GM13976 (cell line): ENCODE results near the gene USH2A.

Experiments used
- DNase-seq: peaks from one replicate; pipeline ENCODE4 v3.0.0; 2012; ENCODE audit warnings: low spot score
- CTCF ChIP-seq: IDR thresholded peaks from 2 replicates; pipeline ENCODE4 v1.5.1; 2012; ENCODE audit warnings: borderline replicate concordance, mild to moderate bottlenecking; ENCODE audit not compliant: insufficient read depth; ENCODE audit errors: extremely low read depth, missing control alignments, control extremely low read depth
- in situ Hi-C: fragments of 300-500 bp; cut with MboI; formaldehyde crosslinking; loops from one replicate; pipeline ENCODE4 v1.12.0; 2022; ENCODE audit warnings: low sequenced_read_pairs, mixed read lengths, inconsistent platforms; ENCODE audit not compliant: unreplicated experiment

Gene USH2A

GRCh38 chr1:215845234-215845891 lies 577.9 kb downstream of the USH2A start:
- DNase-seq: no peak

GRCh38 chr1:215844777-215845176 lies 578.5 kb downstream of the USH2A start:
- in situ Hi-C loops: no loop called here
- no peak for TF ChIP-seq CTCF
- DNase-seq: no peak

More at GRCh38 chr1:215845234-215845891, 577.9 kb downstream of the USH2A start:
- in situ Hi-C loops: no loop called here
- no peak for TF ChIP-seq CTCF

DNA sequence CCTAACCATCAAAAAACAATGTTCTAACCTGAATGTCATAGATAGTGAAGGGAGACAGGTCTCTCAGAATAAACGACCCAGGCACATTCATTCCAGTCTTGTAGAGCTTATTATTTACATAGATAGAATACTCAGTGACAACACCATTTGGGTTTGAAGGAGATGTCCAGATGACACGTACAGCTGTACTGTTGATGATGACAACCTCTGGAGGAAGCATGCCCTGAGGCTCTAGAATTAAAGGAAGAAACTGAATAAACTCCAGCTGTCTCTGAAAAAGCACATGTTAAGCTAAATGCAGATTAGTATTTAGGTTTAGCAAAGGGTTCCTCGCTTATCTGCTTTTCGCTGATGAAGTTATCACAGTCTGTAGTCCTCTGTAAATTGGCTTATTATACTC lies 579.0 kb downstream of the USH2A start:
- in situ Hi-C loops: no loop called here
- no peak for TF ChIP-seq CTCF
- no peak for DNase-seq

- DNase-seq: no peak
- TF ChIP-seq CTCF: no peak
- in situ Hi-C loops: no loop called here
Observed at GRCh38 chr1:215842905-215843304, 580.3 kb downstream of the USH2A start.

DNA sequence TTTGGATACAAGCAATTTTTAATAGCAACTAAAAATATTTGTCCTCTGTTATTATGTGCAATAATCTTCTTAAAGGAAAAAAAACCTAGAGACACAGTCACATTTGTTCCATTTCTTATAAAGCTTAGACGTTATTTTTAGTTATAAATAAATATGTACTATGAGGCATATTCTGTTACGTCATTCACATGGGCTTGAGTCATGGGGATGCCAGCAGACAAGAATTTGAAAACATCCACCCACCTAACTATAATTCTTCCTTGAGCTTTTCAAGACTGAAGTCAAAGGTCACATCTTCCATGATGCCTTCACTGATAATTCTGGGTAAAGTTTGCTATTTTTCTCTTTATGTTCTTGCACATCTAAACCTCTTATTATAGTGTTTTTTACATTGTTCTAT lies 587.3 kb downstream of the USH2A start:
- in situ Hi-C loops: no loop called here
- no peak for DNase-seq
- TF ChIP-seq CTCF: no peak

GRCh38 chr1:215833941-215834729 lies 589.1 kb downstream of the USH2A start:
- no peak for TF ChIP-seq CTCF
- no peak for DNase-seq
- in situ Hi-C loops: no loop called here
